ENCODE results near the gene OR56A5.

The OR56A5 gene

GRCh38 chr11:5928811-5929210 is 39.5 kb downstream of the OR56A5 start:
- TF ChIP-seq EP300 (IDR thresholded peaks at IDR 0.05; ENCODE audit: borderline replicate concordance) (no peak), EGR1 (IDR thresholded peaks at IDR 0.05) (no peak)

DNA sequence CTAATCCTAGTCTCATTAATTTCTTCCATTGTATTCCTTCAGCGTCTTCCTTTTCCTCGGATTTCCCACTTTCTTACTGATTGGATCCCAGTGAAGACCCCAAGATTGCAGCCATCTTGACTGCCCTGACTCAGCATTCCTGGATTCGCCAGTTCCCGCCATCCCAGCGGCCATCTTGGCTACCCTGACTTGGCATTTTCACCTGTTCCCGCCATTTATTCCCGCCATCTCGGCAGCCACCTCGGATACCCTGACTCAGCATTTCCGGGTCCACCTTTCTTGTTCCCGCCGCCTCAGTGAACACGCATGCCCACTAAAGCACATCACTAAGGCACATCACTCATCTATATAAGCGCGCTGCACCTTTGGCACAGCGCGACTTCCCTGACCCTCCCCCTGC is 40.0 kb downstream of the OR56A5 start:
- TF ChIP-seq ZBTB7A (IDR thresholded peaks at IDR 0.05; ENCODE audit: low read depth) (no peak), RAD21 (IDR thresholded peaks at IDR 0.05; ENCODE audit: low read depth) (no peak), EGR1 (IDR thresholded peaks at IDR 0.05) (no peak), TAF1 (IDR thresholded peaks at IDR 0.05; ENCODE audit: low read depth) (no peak), YY1 (IDR thresholded peaks at IDR 0.05; ENCODE audit: low read depth) (no peak), FOXM1 (IDR thresholded peaks at IDR 0.05; ENCODE audit: borderline replicate concordance, low read depth) (no peak), EP300 (IDR thresholded peaks at IDR 0.05; ENCODE audit: borderline replicate concordance) (no peak), CREB1 (IDR thresholded peaks at IDR 0.05; ENCODE audit: low read depth) (no peak), CEBPB (IDR thresholded peaks at IDR 0.05) (no peak), USF1 (IDR thresholded peaks at IDR 0.05) (no peak), TEAD4 (IDR thresholded peaks at IDR 0.05) (no peak), REST (IDR thresholded peaks at IDR 0.05; ENCODE audit: low read depth) (no peak), TCF12 (IDR thresholded peaks at IDR 0.05; ENCODE audit: low read depth) (no peak), NFIC (IDR thresholded peaks at IDR 0.05) (no peak)
- TF ChIP-seq, protein P1, sequence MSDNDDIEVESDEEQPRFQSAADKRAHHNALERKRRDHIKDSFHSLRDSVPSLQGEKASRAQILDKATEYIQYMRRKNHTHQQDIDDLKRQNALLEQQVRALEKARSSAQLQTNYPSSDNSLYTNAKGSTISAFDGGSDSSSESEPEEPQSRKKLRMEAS (IDR thresholded peaks at IDR 0.05), result no peak

DNA sequence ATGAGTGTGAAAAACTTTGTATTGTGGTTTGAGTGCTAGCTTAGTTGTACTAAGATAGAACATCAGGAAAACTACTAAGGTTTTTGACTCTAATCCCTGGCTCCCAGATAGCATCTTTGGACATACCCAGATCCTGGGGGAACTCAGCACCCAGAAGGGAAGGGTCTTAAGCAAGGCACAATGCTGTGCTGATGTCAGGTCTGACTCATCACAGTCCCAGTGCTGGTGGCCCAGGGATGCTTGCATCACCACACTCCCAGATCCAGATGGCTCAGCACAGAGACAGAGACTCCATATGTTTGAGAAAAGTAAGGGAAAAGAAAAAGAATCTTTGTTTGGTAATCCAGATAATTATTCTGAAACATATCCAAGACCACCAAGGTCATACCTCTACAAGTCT is 44.5 kb downstream of the OR56A5 start:
- TF ChIP-seq CEBPB (IDR thresholded peaks at IDR 0.05) (no peak), EGR1 (IDR thresholded peaks at IDR 0.05) (no peak), YY1 (IDR thresholded peaks at IDR 0.05; ENCODE audit: low read depth) (no peak), RAD21 (IDR thresholded peaks at IDR 0.05; ENCODE audit: low read depth) (no peak), TCF12 (IDR thresholded peaks at IDR 0.05; ENCODE audit: low read depth) (no peak), NFIC (IDR thresholded peaks at IDR 0.05) (no peak), USF1 (IDR thresholded peaks at IDR 0.05) (no peak), TAF1 (IDR thresholded peaks at IDR 0.05; ENCODE audit: low read depth) (no peak), EP300 (IDR thresholded peaks at IDR 0.05; ENCODE audit: borderline replicate concordance) (no peak), REST (IDR thresholded peaks at IDR 0.05; ENCODE audit: low read depth) (no peak), TEAD4 (IDR thresholded peaks at IDR 0.05) (no peak), ZBTB7A (IDR thresholded peaks at IDR 0.05; ENCODE audit: low read depth) (no peak), FOXM1 (IDR thresholded peaks at IDR 0.05; ENCODE audit: borderline replicate concordance, low read depth) (no peak), CREB1 (IDR thresholded peaks at IDR 0.05; ENCODE audit: low read depth) (no peak)
- TF ChIP-seq, protein P1 (IDR thresholded peaks at IDR 0.05), result no peak

- TF ChIP-seq TAF1 (IDR thresholded peaks at IDR 0.05; ENCODE audit: low read depth), result no peak
- no peak for TF ChIP-seq ZBTB7A (IDR thresholded peaks at IDR 0.05; ENCODE audit: low read depth)
- TF ChIP-seq USF1 (IDR thresholded peaks at IDR 0.05), result no peak
- no peak for TF ChIP-seq EGR1 (IDR thresholded peaks at IDR 0.05)
- no peak for TF ChIP-seq CEBPB (IDR thresholded peaks at IDR 0.05)
- no peak for TF ChIP-seq CREB1 (IDR thresholded peaks at IDR 0.05; ENCODE audit: low read depth)
- no peak for TF ChIP-seq YY1 (IDR thresholded peaks at IDR 0.05; ENCODE audit: low read depth)
- TF ChIP-seq FOXM1 (IDR thresholded peaks at IDR 0.05; ENCODE audit: borderline replicate concordance, low read depth), result no peak
- TF ChIP-seq, protein P1 (IDR thresholded peaks at IDR 0.05), result no peak
- no peak for TF ChIP-seq EP300 (IDR thresholded peaks at IDR 0.05; ENCODE audit: borderline replicate concordance)
- no peak for TF ChIP-seq TEAD4 (IDR thresholded peaks at IDR 0.05)
- no peak for TF ChIP-seq REST (IDR thresholded peaks at IDR 0.05; ENCODE audit: low read depth)
- TF ChIP-seq TCF12 (IDR thresholded peaks at IDR 0.05; ENCODE audit: low read depth), result no peak
- TF ChIP-seq NFIC (IDR thresholded peaks at IDR 0.05), result no peak
- no peak for TF ChIP-seq RAD21 (IDR thresholded peaks at IDR 0.05; ENCODE audit: low read depth)
Observed at GRCh38 chr11:5923427-5923776, 44.9 kb downstream of the OR56A5 start.
